Panc1 (cell line): ENCODE results near the gene FOXP4.

Experiments used
- CTCF ChIP-seq: fragments of 450-650 bp; IDR thresholded peaks from 2 replicates; pipeline ENCODE4 v1.5.1; 2017; ENCODE audit warnings: mild to moderate bottlenecking
- POLR2AphosphoS5 ChIP-seq: IDR thresholded peaks from 2 replicates; pipeline ENCODE4 v1.6.1; 2012; ENCODE audit warnings: mild to moderate bottlenecking, low read depth, low read length, moderate library complexity
- REST ChIP-seq, 2 experiments: IDR thresholded peaks; 2 replicates each; pipeline ENCODE4 v1.6.1; 2011 to 2012; ENCODE audit warnings: low read depth in 2 of 2, control low read depth in 1 of 2, low read length in 1 of 2, mild to moderate bottlenecking in 1 of 2, moderate library complexity in 1 of 2; ENCODE audit not compliant: insufficient read depth in 1 of 2

GRCh38 chr6:41642960-41643898 lies 97.0 kb downstream of the FOXP4 start:
- no peak for TF ChIP-seq CTCF
- no peak for TF ChIP-seq REST (IDR thresholded peaks at IDR 0.05; ENCODE audit: insufficient read depth in 1 of 2, low read depth in 2 of 2, low read length in 1 of 2)
- TF ChIP-seq POLR2AphosphoS5: no peak
